Lung (tissue), 12 donors: ENCODE data around the gene CHN2. TPM values are rescaled to one million over a fixed set of nuclear protein-coding genes. Genes with fewer than 3 reads are reported as not detected.

ENCODE experiments used
- ATAC-seq: fragments of 200-7000 bp; cut with Tn5 transposase; one replicate; pipeline ENCODE4 v1.9.1; 2020; ENCODE audit warnings: moderate number of reproducible peaks; ENCODE audit not compliant: insufficient read depth, low FRiP score
- DNase-seq, 3 donors: peaks; one replicate each; pipeline ENCODE4 v3.0.0-alpha.2; 2013 to 2017
- H3K27ac ChIP-seq, 2 donors: one replicate each; pipeline ENCODE4 v1.5.1; 2013; ENCODE audit warnings: mild to moderate bottlenecking in 2 of 2, moderate library complexity in 2 of 2, control low read depth in 1 of 2, inconsistent platforms in 1 of 2, low read depth in 1 of 2, low read length in 1 of 2
- H3K27me3 ChIP-seq, 3 donors: one replicate each; pipeline ENCODE4 v1.5.1; 2013; ENCODE audit warnings: low read length in 2 of 3; ENCODE audit not compliant: control insufficient read depth in 3 of 3, insufficient read depth in 3 of 3
- H3K36me3 ChIP-seq, 4 donors: one replicate each; pipeline ENCODE4 v1.5.1; 2013; ENCODE audit warnings: low read length in 4 of 4, mild to moderate bottlenecking in 1 of 4, moderate library complexity in 1 of 4; ENCODE audit not compliant: control insufficient read depth in 4 of 4, insufficient read depth in 4 of 4
- H3K4me1 ChIP-seq, 5 donors: one replicate each; pipeline ENCODE4 v1.5.1; 2013; ENCODE audit warnings: low read length in 5 of 5, mild to moderate bottlenecking in 2 of 5, moderate library complexity in 1 of 5; ENCODE audit not compliant: control insufficient read depth in 5 of 5, insufficient read depth in 5 of 5
- H3K4me3 ChIP-seq: one replicate; pipeline ENCODE4 v1.5.1; 2013; ENCODE audit warnings: mild to moderate bottlenecking, control low read depth, moderate library complexity
- H3K9ac ChIP-seq, 2 donors: one replicate each; pipeline ENCODE4 v1.5.1; 2013; ENCODE audit warnings: low read length in 2 of 2, control low read depth in 1 of 2; ENCODE audit not compliant: insufficient read depth in 1 of 2
- H3K9me3 ChIP-seq, 4 donors: one replicate each; pipeline ENCODE4 v1.5.1; 2013; ENCODE audit warnings: low read length in 3 of 4, mild to moderate bottlenecking in 1 of 4, moderate library complexity in 1 of 4; ENCODE audit not compliant: control insufficient read depth in 4 of 4, insufficient read depth in 3 of 4
- WGBS, 2 donors: extraction: QIAGEN DNeasy Blood & Tissue Kit; methylation state at CpG; one replicate each; pipeline ENCODE4 v1.1.7; 2013; 5-methylcytosine and 5-hydroxymethylcytosine counted together
- polyA plus RNA-seq, 2 donors: library from polyadenylated mRNA; stranded (reverse); fragments of 200-250 nt; gene quantifications; one replicate each; pipeline ENCODE4 v1.2.1, GENCODE V29; 2013
- total RNA-seq, 2 donors: library from RNA; depleted of rRNA in 1 of 2; stranded (reverse); fragments of >200 nt in 1 of 2; gene quantifications; one replicate each; pipeline ENCODE4 v1.2.1, GENCODE V29; 2014 to 2021
- TF ChIP-seq, protein P1 (sequence below): IDR thresholded peaks from 2 replicates; pipeline ENCODE4 v1.5.1; 2012; ENCODE audit warnings: mild to moderate bottlenecking; ENCODE audit errors: control extremely low read depth, extremely low read depth
- donor health status: control.
- donor health status: control.
- donor health status: Bipolar disorder and iron deficiency.
- donor health status: healthy.
- donor health status: DM: yes; HTN: yes; CAD: no.

The CHN2 gene
- total and polyA plus RNA-seq, 4 donors, result 3.2 to 11.0 (median 6.7) TPM

DNA sequence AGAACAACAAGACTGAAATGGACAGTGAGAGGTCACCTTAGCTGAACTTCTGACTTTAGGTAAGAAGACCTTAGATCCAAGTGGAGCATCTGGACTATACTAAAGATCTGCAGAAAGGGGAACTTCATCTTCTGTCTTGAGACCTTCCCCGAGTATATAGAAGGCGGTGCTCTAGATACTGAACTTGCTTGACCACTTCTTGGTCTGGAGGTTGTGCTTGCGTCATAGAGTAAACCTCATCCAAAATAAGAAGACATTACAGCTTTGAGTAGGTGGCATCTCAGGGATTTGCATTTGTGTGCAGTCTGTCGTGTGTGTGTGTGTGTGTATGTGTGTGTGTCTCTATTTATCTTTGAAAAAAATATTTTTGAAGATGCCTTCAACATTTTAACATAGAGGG is 157.5 kb downstream of the CHN2 start:
- Histone ChIP-seq H3K27me3 (peaks cover 0 to 3% (median 0%) of the 10 kb centered on the region in 3 donors), H3K9ac (no peak overlapping the region), H3K4me1 (peaks cover 0 to 4% (median 0%) of the 10 kb centered on the region in 5 donors), H3K36me3 (no peaks in the 10 kb centered on the region), H3K27ac (no peak overlapping the region), H3K4me3 (no peak overlapping the region), H3K9me3 (no peaks in the 10 kb centered on the region)
- TF ChIP-seq, protein P1, sequence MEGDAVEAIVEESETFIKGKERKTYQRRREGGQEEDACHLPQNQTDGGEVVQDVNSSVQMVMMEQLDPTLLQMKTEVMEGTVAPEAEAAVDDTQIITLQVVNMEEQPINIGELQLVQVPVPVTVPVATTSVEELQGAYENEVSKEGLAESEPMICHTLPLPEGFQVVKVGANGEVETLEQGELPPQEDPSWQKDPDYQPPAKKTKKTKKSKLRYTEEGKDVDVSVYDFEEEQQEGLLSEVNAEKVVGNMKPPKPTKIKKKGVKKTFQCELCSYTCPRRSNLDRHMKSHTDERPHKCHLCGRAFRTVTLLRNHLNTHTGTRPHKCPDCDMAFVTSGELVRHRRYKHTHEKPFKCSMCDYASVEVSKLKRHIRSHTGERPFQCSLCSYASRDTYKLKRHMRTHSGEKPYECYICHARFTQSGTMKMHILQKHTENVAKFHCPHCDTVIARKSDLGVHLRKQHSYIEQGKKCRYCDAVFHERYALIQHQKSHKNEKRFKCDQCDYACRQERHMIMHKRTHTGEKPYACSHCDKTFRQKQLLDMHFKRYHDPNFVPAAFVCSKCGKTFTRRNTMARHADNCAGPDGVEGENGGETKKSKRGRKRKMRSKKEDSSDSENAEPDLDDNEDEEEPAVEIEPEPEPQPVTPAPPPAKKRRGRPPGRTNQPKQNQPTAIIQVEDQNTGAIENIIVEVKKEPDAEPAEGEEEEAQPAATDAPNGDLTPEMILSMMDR, result no peak
- DNase-seq (no peak), ATAC-seq (no peak)
- 43 to 47% methylated on average over 4 of the region's 4 CpGs for WGBS, 2 donors

DNA sequence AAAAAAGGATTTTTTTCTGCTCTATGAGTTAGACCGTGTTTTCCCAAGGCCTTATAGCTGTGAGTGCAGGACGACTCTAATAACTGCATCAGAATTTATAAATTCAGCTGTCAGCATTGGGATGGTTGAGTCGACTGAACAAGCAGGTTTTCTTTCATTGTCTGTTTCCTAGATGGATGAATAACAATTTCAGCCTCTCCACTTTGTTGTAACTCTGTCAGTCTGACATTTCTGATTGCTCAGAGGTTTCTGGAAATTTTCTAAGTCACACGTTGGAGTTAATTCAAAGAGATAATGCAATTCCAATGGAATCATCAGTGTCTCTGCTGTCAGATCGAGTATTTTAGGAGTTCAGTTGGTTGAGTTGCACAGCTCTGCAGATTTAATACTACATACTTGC is 159.2 kb downstream of the CHN2 start:
- ATAC-seq (no peak), DNase-seq (no peak)
- no peak overlapping the region for H3K27ac ChIP-seq
- TF ChIP-seq, protein P1, result no peak
- WGBS, 2 donors, result 87 to 93% methylated on average over 5 of the region's 5 CpGs
- H3K27me3 ChIP-seq, result no peaks in the 10 kb centered on the region
- H3K4me3 ChIP-seq, result no peak overlapping the region
- H3K36me3 ChIP-seq, result no peaks in the 10 kb centered on the region
- H3K9me3 ChIP-seq, result no peaks in the 10 kb centered on the region
- H3K4me1 ChIP-seq, result peaks cover 0 to 4% (median 0%) of the 10 kb centered on the region in 5 donors
- H3K9ac ChIP-seq, result no peak overlapping the region

DNA sequence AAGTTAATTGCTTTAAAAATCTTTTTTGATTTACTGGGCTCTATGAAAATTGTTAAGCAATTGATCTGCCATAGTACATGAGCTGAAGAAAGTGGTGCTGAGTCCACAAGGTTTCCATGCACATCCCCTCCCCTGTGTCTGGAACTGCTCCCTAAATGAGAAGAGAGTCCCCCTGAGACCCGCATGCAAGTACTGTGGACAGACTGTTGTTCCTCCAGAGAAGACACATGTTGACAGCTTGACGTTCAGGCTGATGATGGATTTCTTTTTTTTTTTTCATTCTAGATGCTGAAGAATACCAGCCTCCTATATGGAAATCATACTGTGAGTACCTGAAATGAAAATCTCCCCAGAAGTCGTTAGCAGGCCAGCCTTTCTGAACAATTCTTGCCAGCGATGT is 159.8 kb downstream of the CHN2 start:
- no peak for ATAC-seq
- TF ChIP-seq, protein P1, result no peak
- DNase-seq, result no peak
- Histone ChIP-seq H3K36me3 (no peaks in the 10 kb centered on the region), H3K4me1 (no peaks in the 10 kb centered on the region), H3K9me3 (no peaks in the 10 kb centered on the region), H3K27ac (no peak overlapping the region), H3K4me3 (no peak overlapping the region), H3K9ac (no peak overlapping the region), H3K27me3 (no peaks in the 10 kb centered on the region)
- WGBS, 2 donors, result 93 to 94% methylated on average over 4 of the region's 4 CpGs

DNA sequence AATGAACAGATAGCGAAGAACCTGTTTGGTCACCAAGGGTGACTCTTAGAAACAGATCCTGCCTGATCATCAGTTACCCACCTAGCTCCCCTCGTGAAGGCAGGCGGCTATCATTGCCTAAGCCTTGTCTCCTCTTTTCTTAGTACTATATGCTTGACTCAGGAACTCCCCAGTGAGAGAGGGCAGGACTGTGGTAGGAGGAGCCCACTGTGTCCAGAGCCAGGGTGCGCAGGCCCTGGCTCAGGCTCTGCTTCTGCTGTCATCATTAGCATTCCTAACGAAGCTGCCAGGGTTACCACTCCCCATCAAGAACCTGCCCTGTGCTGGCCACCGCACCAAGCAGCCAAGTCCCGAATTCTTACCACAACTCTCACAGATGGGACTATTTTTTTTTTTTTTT is 160.8 kb downstream of the CHN2 start:
- WGBS, 2 donors, result 96 to 97% methylated on average over 7 of the region's 7 CpGs
- H3K27ac ChIP-seq, result no peak overlapping the region
- H3K27me3 ChIP-seq, result no peaks in the 10 kb centered on the region
- H3K9me3 ChIP-seq, result no peaks in the 10 kb centered on the region
- TF ChIP-seq, protein P1, result no peak
- H3K36me3 ChIP-seq, result no peaks in the 10 kb centered on the region
- DNase-seq (no peak), ATAC-seq (no peak)
- H3K4me1 ChIP-seq, result peaks cover 0 to 7% (median 0%) of the 10 kb centered on the region in 5 donors
- no peak overlapping the region for H3K9ac ChIP-seq
- no peak overlapping the region for H3K4me3 ChIP-seq
